IPS DF 6.9 (cell line): ENCODE measurements around the gene TUBGCP2.
"Not testable (repeated sequence)": the region's sequence is repeated elsewhere in the genome, so short reads cannot be mapped to it uniquely, and the experiment has no call there.

Experiments
- DNase-seq: peaks from one replicate; pipeline ENCODE4 v3.0.0-alpha.2; 2013; ENCODE audit warnings: low read depth, low spot score
- H3K27ac ChIP-seq: one replicate; pipeline ENCODE4 v1.5.1; 2013; ENCODE audit warnings: low read length, control low read depth
- H3K27me3 ChIP-seq: 2 replicates; pipeline ENCODE4 v1.6.1; 2013; ENCODE audit warnings: mild to moderate bottlenecking, low read length; ENCODE audit not compliant: control insufficient read depth, insufficient read depth
- H3K36me3 ChIP-seq: 2 replicates; pipeline ENCODE4 v1.6.1; 2013; ENCODE audit warnings: low read length; ENCODE audit not compliant: control insufficient read depth, insufficient read depth
- H3K4me1 ChIP-seq: 2 replicates; pipeline ENCODE4 v1.6.1; 2013; ENCODE audit warnings: low read length; ENCODE audit not compliant: control insufficient read depth, insufficient read depth
- H3K4me3 ChIP-seq: 2 replicates; pipeline ENCODE4 v1.5.1; 2013; ENCODE audit warnings: mild to moderate bottlenecking, low read length
- H3K9me3 ChIP-seq: 2 replicates; pipeline ENCODE4 v1.6.1; 2013; ENCODE audit warnings: low read length, inconsistent platforms; ENCODE audit not compliant: control insufficient read depth, insufficient read depth
- WGBS: extraction: QIAGEN DNeasy Blood & Tissue Kit; methylation state at CpG from one replicate; pipeline ENCODE4 v1.1.7; 2013; ENCODE audit warnings: mixed read lengths, missing lambda C conversion rate; ENCODE audit not compliant: insufficient read length, insufficient coverage; 5-methylcytosine and 5-hydroxymethylcytosine counted together

TUBGCP2 gene

GRCh38 chr10:133272301-133272963, 36.2 kb downstream of the TUBGCP2 start:
- H3K27me3 ChIP-seq = no peaks in the 10 kb centered on the region
- H3K4me1 ChIP-seq = peaks cover 7% of the 10 kb centered on the region
- H3K36me3 ChIP-seq = no peaks in the 10 kb centered on the region
- no CpG with 5 or more reads among the region's 29 CpGs for WGBS
- H3K4me3 ChIP-seq = no peak overlapping the region
- H3K9me3 ChIP-seq = no peaks in the 10 kb centered on the region
- DNase-seq = no peak
- H3K27ac ChIP-seq = no peak overlapping the region

GRCh38 chr10:133271521-133272300, 37.0 kb downstream of the TUBGCP2 start:
- no peak for DNase-seq
- Histone ChIP-seq H3K36me3 (no peaks in the 10 kb centered on the region), H3K9me3 (no peaks in the 10 kb centered on the region), H3K4me3 (no peak overlapping the region), H3K4me1 (peaks cover 5% of the 10 kb centered on the region), H3K27ac (no peak overlapping the region), H3K27me3 (no peaks in the 10 kb centered on the region)
- WGBS = no CpG with 5 or more reads among the region's 35 CpGs

GRCh38 chr10:133270773-133271297, 37.8 kb downstream of the TUBGCP2 start:
- no peak overlapping the region for H3K4me3 ChIP-seq
- H3K27ac ChIP-seq = no peak overlapping the region
- DNase-seq = no peak
- peaks cover 2% of the 10 kb centered on the region; the same call in 1 of the 2 replicates for H3K4me1 ChIP-seq
- H3K27me3 ChIP-seq = no peaks in the 10 kb centered on the region
- H3K36me3 ChIP-seq = no peaks in the 10 kb centered on the region
- no peaks in the 10 kb centered on the region for H3K9me3 ChIP-seq
- no CpG with 5 or more reads among the region's 19 CpGs for WGBS

- Histone ChIP-seq H3K36me3 (no peaks in the 10 kb centered on the region), H3K9me3 (no peaks in the 10 kb centered on the region), H3K4me1 (peaks cover 2% of the 10 kb centered on the region; the same call in 1 of the 2 replicates), H3K27me3 (no peaks in the 10 kb centered on the region), H3K4me3 (no peak overlapping the region), H3K27ac (no peak overlapping the region)
- DNase-seq = no peak
- no CpG with 5 or more reads among the region's 20 CpGs for WGBS
These were observed 38.5 kb downstream of the TUBGCP2 start for GRCh38 chr10:133270204-133270603.

GRCh38 chr10:133269367-133269766, 39.3 kb downstream of the TUBGCP2 start:
- WGBS = no CpG with 5 or more reads among the region's 26 CpGs
- H3K36me3 ChIP-seq = no peaks in the 10 kb centered on the region
- H3K27ac ChIP-seq = no peak overlapping the region
- peaks cover 2% of the 10 kb centered on the region; the same call in 1 of the 2 replicates for H3K4me1 ChIP-seq
- no peaks in the 10 kb centered on the region for H3K27me3 ChIP-seq
- no peak overlapping the region; the same call in 1 of the 2 replicates for H3K4me3 ChIP-seq
- no peaks in the 10 kb centered on the region for H3K9me3 ChIP-seq
- DNase-seq = no peak

- Histone ChIP-seq H3K4me3 (no peak overlapping the region), H3K4me1 (peaks cover 2% of the 10 kb centered on the region; the same call in 1 of the 2 replicates), H3K27ac (no peak overlapping the region), H3K36me3 (no peaks in the 10 kb centered on the region), H3K27me3 (no peaks in the 10 kb centered on the region), H3K9me3 (no peaks in the 10 kb centered on the region)
- DNase-seq = no peak
- no CpG with 5 or more reads among the region's 22 CpGs for WGBS
These were observed 40.1 kb downstream of the TUBGCP2 start for GRCh38 chr10:133268532-133268931.

GRCh38 chr10:133267829-133268228, 40.8 kb downstream of the TUBGCP2 start:
- no peak for DNase-seq
- Histone ChIP-seq H3K27ac (no peak overlapping the region), H3K36me3 (no peaks in the 10 kb centered on the region), H3K4me3 (no peak overlapping the region), H3K27me3 (no peaks in the 10 kb centered on the region), H3K4me1 (peaks cover 2% of the 10 kb centered on the region; the same call in 1 of the 2 replicates), H3K9me3 (no peaks in the 10 kb centered on the region)
- WGBS = no CpG with 5 or more reads among the region's 22 CpGs

- no peak for DNase-seq
- Histone ChIP-seq H3K4me3 (no peak overlapping the region), H3K36me3 (no peaks in the 10 kb centered on the region), H3K27ac (no peak overlapping the region), H3K4me1 (peaks cover 2% of the 10 kb centered on the region; the same call in 1 of the 2 replicates), H3K27me3 (no peaks in the 10 kb centered on the region), H3K9me3 (no peaks in the 10 kb centered on the region)
- no CpG with 5 or more reads among the region's 14 CpGs for WGBS
These were observed 41.4 kb downstream of the TUBGCP2 start for GRCh38 chr10:133267293-133267692.

GRCh38 chr10:133266056-133266795, 42.4 kb downstream of the TUBGCP2 start:
- H3K4me1 ChIP-seq = peaks cover under 1% of the 10 kb centered on the region
- no peak for DNase-seq
- H3K4me3 ChIP-seq = no peak overlapping the region
- H3K9me3 ChIP-seq = no peaks in the 10 kb centered on the region
- no peaks in the 10 kb centered on the region for H3K36me3 ChIP-seq
- no peak overlapping the region for H3K27ac ChIP-seq
- WGBS = no CpG with 5 or more reads among the region's 21 CpGs
- H3K27me3 ChIP-seq = no peaks in the 10 kb centered on the region

- no CpG with 5 or more reads among the region's 10 CpGs for WGBS
These were observed 43.6 kb downstream of the TUBGCP2 start for GRCh38 chr10:133265052-133265451.

More at GRCh38 chr10:133265052-133265451, 43.6 kb downstream of the TUBGCP2 start:
- not testable (repeated sequence) for H3K9me3 ChIP-seq, H3K4me3 ChIP-seq, H3K27me3 ChIP-seq, H3K4me1 ChIP-seq, DNase-seq, H3K27ac ChIP-seq, H3K36me3 ChIP-seq
